Measurements from ENCODE around the gene GABBR2.

GRCh38 chr9:98401140-98402018 is 307.4 kb downstream of the GABBR2 start:
- TF ChIP-seq POLR2AphosphoS5 (IDR thresholded peaks at IDR 0.05) (no peak), CTCF (IDR thresholded peaks at IDR 0.05) (no peak)

Data from breast epithelium (tissue), 3 donors.